Endothelial cell of coronary artery (primary cell): ENCODE results near the gene CASP14. TPM values are rescaled to one million over a fixed set of nuclear protein-coding genes. Genes with fewer than 3 reads are reported as not detected.

Source experiments
- total RNA-seq: library from RNA; depleted of rRNA; stranded (reverse); fragments of >200 nt; gene quantifications from 2 replicates; pipeline ENCODE4 v1.2.3, GENCODE V29; 2014

The CASP14 gene, protein sequence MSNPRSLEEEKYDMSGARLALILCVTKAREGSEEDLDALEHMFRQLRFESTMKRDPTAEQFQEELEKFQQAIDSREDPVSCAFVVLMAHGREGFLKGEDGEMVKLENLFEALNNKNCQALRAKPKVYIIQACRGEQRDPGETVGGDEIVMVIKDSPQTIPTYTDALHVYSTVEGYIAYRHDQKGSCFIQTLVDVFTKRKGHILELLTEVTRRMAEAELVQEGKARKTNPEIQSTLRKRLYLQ
- not detected in 2 replicates for total RNA-seq

DNA sequence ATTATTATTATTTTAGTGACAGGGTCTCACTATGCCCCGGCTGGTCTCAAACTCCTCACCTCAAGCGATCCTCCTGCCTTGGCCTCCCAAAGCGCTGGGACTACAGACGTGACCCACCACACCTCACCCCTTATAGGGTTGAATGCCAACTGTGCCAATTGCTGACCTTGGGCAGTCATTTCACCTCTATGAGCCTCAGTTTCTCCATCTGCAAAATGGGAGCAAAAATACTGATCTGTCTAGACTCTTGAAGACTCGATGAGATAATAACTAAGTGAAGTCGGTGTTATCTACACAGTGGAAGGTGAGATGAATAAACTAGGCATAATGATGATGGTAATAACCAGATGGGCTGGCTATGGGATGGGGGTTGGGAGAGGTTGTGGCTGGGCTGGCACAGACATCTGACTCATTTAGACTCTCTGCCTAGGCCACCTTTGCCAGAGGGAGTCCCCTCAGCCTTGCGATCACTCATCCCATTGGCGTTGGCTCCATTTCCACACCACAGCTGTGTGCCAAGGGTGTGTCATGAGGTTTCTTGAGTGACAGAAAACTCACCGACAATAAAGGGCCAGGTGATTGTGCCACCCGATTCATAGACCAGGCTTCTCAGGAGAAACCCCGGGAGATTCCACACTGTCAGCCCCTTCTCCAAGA, at the start of gene CASP14:
Gene CASP14 (plus strand): TSS at position 596 of the 657 bp plus-strand sequence. CDS start 2,772 bp downstream, outside the sequence.

DNA sequence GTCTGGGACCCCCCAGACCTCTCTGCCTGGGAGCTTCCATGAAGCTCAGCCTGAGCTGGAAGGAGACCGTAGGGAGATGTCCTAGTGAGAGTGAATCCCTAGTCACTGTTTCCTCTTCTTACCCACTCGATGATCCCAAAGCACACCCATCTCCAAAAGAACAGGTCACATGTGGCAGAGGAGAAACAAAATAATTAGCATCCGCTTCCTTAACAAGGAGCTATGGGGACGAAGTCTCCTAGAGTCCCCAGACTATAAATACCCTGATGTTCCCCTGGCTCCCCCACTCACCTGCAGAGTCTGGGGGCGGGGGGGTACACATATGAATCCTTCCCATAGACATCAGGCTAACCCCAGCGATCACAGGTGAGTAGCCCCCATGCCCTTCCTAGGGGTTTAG, 32.6 kb downstream of the CASP14 start, which contains the start of gene OR1I1:
Gene OR1I1 (plus strand): TSS at position 301 of the 400 bp plus-strand sequence. CDS start 4,855 bp downstream, outside the sequence.

DNA sequence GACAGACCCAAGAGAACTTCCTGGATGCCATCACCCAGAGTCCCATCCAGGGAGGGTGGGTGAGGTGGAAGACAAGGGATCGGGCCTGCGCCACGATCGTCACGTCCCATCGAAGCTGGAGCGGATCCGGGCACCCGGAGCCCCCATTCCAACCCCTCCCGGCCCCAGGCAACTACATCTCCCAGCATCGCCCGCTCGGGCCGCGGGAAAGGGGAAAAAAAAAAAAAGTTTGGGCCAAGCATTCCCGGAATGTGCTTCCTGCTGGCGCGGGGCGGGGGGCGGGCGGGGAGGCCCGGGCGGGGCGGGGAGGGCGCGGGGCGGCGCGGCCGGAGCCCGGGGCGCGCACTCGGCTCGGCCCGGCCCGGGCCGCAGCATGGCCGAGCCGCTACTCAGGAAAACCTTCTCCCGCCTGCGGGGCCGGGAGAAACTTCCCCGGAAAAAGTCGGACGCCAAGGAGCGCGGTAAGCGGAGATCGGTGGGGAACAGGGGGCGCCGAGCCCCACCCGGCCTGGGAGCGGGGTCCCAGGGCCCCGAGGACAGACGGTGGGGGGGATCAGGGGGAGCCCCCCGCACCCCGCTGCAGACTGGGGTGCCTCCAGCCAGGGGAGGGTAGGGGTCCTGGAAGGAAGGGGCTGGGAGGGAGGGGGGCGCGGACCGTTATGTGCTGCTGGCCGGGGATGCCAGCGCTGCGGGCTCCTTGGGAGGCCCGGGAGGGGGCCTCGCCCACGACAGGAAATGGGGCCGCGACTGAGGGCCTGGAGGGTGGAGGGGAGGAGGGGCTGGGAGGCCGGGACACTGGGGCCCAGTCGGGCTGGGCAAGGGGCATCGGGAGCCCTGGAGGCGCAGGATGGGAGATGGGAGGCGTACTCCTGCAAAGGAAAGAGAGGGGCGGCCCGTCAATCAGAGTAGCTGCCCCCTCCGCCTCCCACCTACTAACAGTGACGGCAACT, 58.1 kb downstream of the CASP14 start, which contains the start of gene SYDE1:
Gene SYDE1 (plus strand): TSS at position 341 of the 950 bp plus-strand sequence. CDS start 33 bp downstream, at position 374.

Other genes with a start within 250 kb of the CASP14 start
- not detected in 2 replicates for gene OR7A5, start 214.3 kb upstream of the CASP14 start, total RNA-seq
- not detected in 2 replicates for gene OR7C1, start 214.3 kb upstream of the CASP14 start, total RNA-seq
- not detected in 2 replicates for gene OR7A10, start 200.6 kb upstream of the CASP14 start, total RNA-seq
- gene OR7A17, start 163.3 kb upstream of the CASP14 start, total RNA-seq, result not detected in 2 replicates
- gene OR7C2, start 108.0 kb upstream of the CASP14 start, total RNA-seq, result not detected in 2 replicates
- not detected in 2 replicates for gene SLC1A6, start 69.6 kb upstream of the CASP14 start, total RNA-seq
- not detected in 2 replicates for gene OR1I1, start 32.7 kb downstream of the CASP14 start, total RNA-seq
- 6.6 and 13.2 TPM in 2 replicates for gene SYDE1, start 57.9 kb downstream of the CASP14 start, total RNA-seq
- gene NOTCH3, start 151.5 kb downstream of the CASP14 start, total RNA-seq, result 0.99 and 63.3 TPM in 2 replicates
- gene EPHX3, start 183.0 kb downstream of the CASP14 start, total RNA-seq, result 0.09 TPM in 1 of 2 replicates, not detected in the other